Neuron (in vitro differentiated cells): ENCODE data around the gene COL6A1.
A peak's percentile ranks its signal among the peaks of the same experiment; 100 is the strongest.

Experiments
- H2AFZ ChIP-seq: one replicate; pipeline ENCODE4 v1.6.1; 2013; ENCODE audit warnings: low read depth, mild to moderate bottlenecking, inconsistent platforms, low read length, moderate library complexity
- H3K27me3 ChIP-seq: one replicate; pipeline ENCODE4 v1.6.1; 2013; ENCODE audit warnings: low read length; ENCODE audit not compliant: insufficient read depth
- H3K36me3 ChIP-seq: one replicate; pipeline ENCODE4 v1.6.1; 2013; ENCODE audit warnings: low read length; ENCODE audit not compliant: insufficient read depth
- H3K4me1 ChIP-seq: one replicate; pipeline ENCODE4 v1.6.1; 2013; ENCODE audit warnings: low read length; ENCODE audit not compliant: insufficient read depth
- H3K4me3 ChIP-seq: 2 replicates; pipeline ENCODE4 v1.5.1; 2013; ENCODE audit warnings: mild to moderate bottlenecking, low read length, moderate library complexity
- H3K9me3 ChIP-seq: one replicate; pipeline ENCODE4 v1.6.1; 2013; ENCODE audit warnings: low read length

The COL6A1 gene

GRCh38 chr21:45964649-45965048, 16.9 kb upstream of the COL6A1 start:
- H2AFZ ChIP-seq, result no peak overlapping the region
- H3K36me3 ChIP-seq, result no peaks in the 10 kb centered on the region
- peaks cover 4% of the 10 kb centered on the region for H3K9me3 ChIP-seq
- H3K27me3 ChIP-seq, result peaks cover 4% of the 10 kb centered on the region
- H3K4me1 ChIP-seq, result no peaks in the 10 kb centered on the region
- no peak overlapping the region for H3K4me3 ChIP-seq

- H3K27me3 ChIP-seq, result no peaks in the 10 kb centered on the region
- no peak overlapping the region for H2AFZ ChIP-seq
- peaks cover 4% of the 10 kb centered on the region for H3K9me3 ChIP-seq
- no peak overlapping the region for H3K4me3 ChIP-seq
- no peaks in the 10 kb centered on the region for H3K36me3 ChIP-seq
- H3K4me1 ChIP-seq, result peaks cover 3% of the 10 kb centered on the region
Measured at GRCh38 chr21:45965084-45965809, 16.3 kb upstream of the COL6A1 start.

- Histone ChIP-seq H3K27me3 (no peaks in the 10 kb centered on the region), H3K4me1 (peaks cover 10% of the 10 kb centered on the region), H3K4me3 (no peak overlapping the region), H3K9me3 (peaks cover 1% of the 10 kb centered on the region), H3K36me3 (no peaks in the 10 kb centered on the region), H2AFZ (no peak overlapping the region)
Measured at GRCh38 chr21:45966791-45967394, 14.7 kb upstream of the COL6A1 start.

- Histone ChIP-seq H3K4me3 (no peak overlapping the region), H3K36me3 (no peaks in the 10 kb centered on the region), H2AFZ (no peak overlapping the region), H3K27me3 (peaks cover 3% of the 10 kb centered on the region), H3K4me1 (peaks cover 19% of the 10 kb centered on the region), H3K9me3 (no peaks in the 10 kb centered on the region)
Measured at GRCh38 chr21:45969921-45970673, 11.5 kb upstream of the COL6A1 start.

- H3K9me3 ChIP-seq, result no peaks in the 10 kb centered on the region
- no peaks in the 10 kb centered on the region for H3K36me3 ChIP-seq
- H2AFZ ChIP-seq, result no peak overlapping the region
- H3K27me3 ChIP-seq, result peaks cover 5% of the 10 kb centered on the region
- peaks cover 21% of the 10 kb centered on the region for H3K4me1 ChIP-seq
- H3K4me3 ChIP-seq, result no peak overlapping the region
Measured at GRCh38 chr21:45970674-45971615, 10.6 kb upstream of the COL6A1 start.

- H3K36me3 ChIP-seq, result no peaks in the 10 kb centered on the region
- H2AFZ ChIP-seq, result no peak overlapping the region
- no peaks in the 10 kb centered on the region for H3K9me3 ChIP-seq
- peaks cover 21% of the 10 kb centered on the region for H3K4me1 ChIP-seq
- no peak overlapping the region for H3K4me3 ChIP-seq
- H3K27me3 ChIP-seq, result peaks cover 5% of the 10 kb centered on the region
Measured at GRCh38 chr21:45971616-45972352, 9.8 kb upstream of the COL6A1 start.

GRCh38 chr21:45972353-45972715, 9.2 kb upstream of the COL6A1 start:
- peaks cover 7% of the 10 kb centered on the region for H3K27me3 ChIP-seq
- H3K36me3 ChIP-seq, result no peaks in the 10 kb centered on the region
- H2AFZ ChIP-seq, result no peak overlapping the region
- H3K9me3 ChIP-seq, result no peaks in the 10 kb centered on the region
- H3K4me3 ChIP-seq, result no peak overlapping the region
- H3K4me1 ChIP-seq, result peaks cover 21% of the 10 kb centered on the region

- Histone ChIP-seq H3K27me3 (peaks cover 7% of the 10 kb centered on the region), H2AFZ (no peak overlapping the region), H3K9me3 (no peaks in the 10 kb centered on the region), H3K4me3 (no peak overlapping the region), H3K36me3 (no peaks in the 10 kb centered on the region), H3K4me1 (peaks cover 21% of the 10 kb centered on the region)
Measured at GRCh38 chr21:45972716-45973474, 8.7 kb upstream of the COL6A1 start.

GRCh38 chr21:45973475-45974072, 8.0 kb upstream of the COL6A1 start:
- Histone ChIP-seq H3K9me3 (no peaks in the 10 kb centered on the region), H3K27me3 (peaks cover 7% of the 10 kb centered on the region), H3K4me1 (peaks cover 21% of the 10 kb centered on the region), H2AFZ (no peak overlapping the region), H3K36me3 (no peaks in the 10 kb centered on the region), H3K4me3 (peak overlapping the region; percentile 28)

GRCh38 chr21:45974073-45975019, 7.2 kb upstream of the COL6A1 start:
- Histone ChIP-seq H3K36me3 (no peaks in the 10 kb centered on the region), H2AFZ (no peak overlapping the region), H3K4me3 (peak overlapping the region; percentile 28), H3K27me3 (peaks cover 7% of the 10 kb centered on the region), H3K9me3 (no peaks in the 10 kb centered on the region), H3K4me1 (peaks cover 21% of the 10 kb centered on the region)
